OCI-LY1 (cell line): ENCODE data around the gene PDF.
"Not testable (repeated sequence)": the region's sequence is repeated elsewhere in the genome, so short reads cannot be mapped to it uniquely, and the experiment has no call there.

Source experiments
- H2AFZ ChIP-seq: fragments of 200-600 bp; sonication (generic), shearing (Covaris generic); 2 replicates; pipeline ENCODE4 v1.6.0; 2014; ENCODE audit warnings: antibody characterized with exemption, mild to moderate bottlenecking, low read length
- H3F3A ChIP-seq: fragments of 200-600 bp; sonication (generic), shearing (Covaris generic); 2 replicates; pipeline ENCODE4 v1.6.0; 2014; ENCODE audit warnings: mild to moderate bottlenecking, antibody characterized with exemption, low read length, moderate library complexity; ENCODE audit not compliant: insufficient read depth
- H3K27ac ChIP-seq: fragments of 200-600 bp; sonication (generic); 2 replicates; pipeline ENCODE4 v1.5.1; 2014; ENCODE audit warnings: low read length, mixed run types, mild to moderate bottlenecking, low read depth; ENCODE audit not compliant: poor library complexity, severe bottlenecking
- H3K27me3 ChIP-seq: fragments of 200-600 bp; sonication (generic); 2 replicates; pipeline ENCODE4 v1.6.0; 2014; ENCODE audit warnings: antibody characterized with exemption, mild to moderate bottlenecking, low read length, moderate library complexity; ENCODE audit not compliant: insufficient read depth
- H3K36me3 ChIP-seq: fragments of 200-600 bp; sonication (generic); 2 replicates; pipeline ENCODE4 v1.6.1; 2014; ENCODE audit warnings: mild to moderate bottlenecking, antibody characterized with exemption, low read length, moderate library complexity, mixed read lengths; ENCODE audit not compliant: insufficient read depth
- H3K4me1 ChIP-seq: fragments of 200-600 bp; sonication (generic); 2 replicates; pipeline ENCODE4 v1.5.1; 2014; ENCODE audit warnings: mild to moderate bottlenecking, low read length, moderate library complexity; ENCODE audit not compliant: insufficient read depth, severe bottlenecking
- H3K4me2 ChIP-seq: fragments of 200-600 bp; sonication (generic), shearing (Covaris generic); 2 replicates; pipeline ENCODE4 v1.6.1; 2014; ENCODE audit warnings: low read length
- H3K4me3 ChIP-seq: fragments of 200-600 bp; sonication (generic); 2 replicates; pipeline ENCODE4 v1.5.1; 2014; ENCODE audit warnings: low read length, low read depth, mild to moderate bottlenecking, mixed read lengths; ENCODE audit not compliant: poor library complexity, severe bottlenecking
- H3K79me2 ChIP-seq: fragments of 200-600 bp; shearing (Covaris generic); 2 replicates; pipeline ENCODE4 v1.6.1; 2016; ENCODE audit warnings: mixed run types, low read length, mixed read lengths; ENCODE audit not compliant: insufficient read depth
- H3K9ac ChIP-seq: fragments of 200-600 bp; sonication (generic), shearing (Covaris generic); 2 replicates; pipeline ENCODE4 v1.6.1; 2014; ENCODE audit warnings: mild to moderate bottlenecking, low read length, mixed read lengths
- H3K9me2 ChIP-seq: fragments of 200-600 bp; sonication (generic), shearing (Covaris generic); 2 replicates; pipeline ENCODE4 v1.6.1; 2014; ENCODE audit warnings: low read depth, mild to moderate bottlenecking, low read length, mixed read lengths
- H3K9me3 ChIP-seq: fragments of 200-600 bp; shearing (Covaris generic); 2 replicates; pipeline ENCODE4 v1.6.1; 2014; ENCODE audit warnings: low read length, mixed read lengths
- H4K20me1 ChIP-seq: fragments of 200-600 bp; sonication (generic), shearing (Covaris generic); 2 replicates; pipeline ENCODE4 v1.6.0; 2016; ENCODE audit warnings: mild to moderate bottlenecking, low read length; ENCODE audit not compliant: insufficient read depth
- EZH2 ChIP-seq: fragments of 200-600 bp; sonication (generic), shearing (Covaris generic); IDR thresholded peaks from 2 replicates; pipeline ENCODE4 v1.8.0; 2017; ENCODE audit warnings: borderline replicate concordance, mixed run types, mild to moderate bottlenecking, antibody characterized with exemption, low read length, moderate library complexity, mixed read lengths
- TF ChIP-seq, protein P1 (sequence below): fragments of 200-600 bp; sonication (generic), shearing (Covaris generic); IDR thresholded peaks from 2 replicates; pipeline ENCODE4 v1.5.1; 2017; ENCODE audit warnings: mild to moderate bottlenecking, antibody characterized with exemption, low read length, moderate library complexity, mixed read lengths

PDF gene

DNA sequence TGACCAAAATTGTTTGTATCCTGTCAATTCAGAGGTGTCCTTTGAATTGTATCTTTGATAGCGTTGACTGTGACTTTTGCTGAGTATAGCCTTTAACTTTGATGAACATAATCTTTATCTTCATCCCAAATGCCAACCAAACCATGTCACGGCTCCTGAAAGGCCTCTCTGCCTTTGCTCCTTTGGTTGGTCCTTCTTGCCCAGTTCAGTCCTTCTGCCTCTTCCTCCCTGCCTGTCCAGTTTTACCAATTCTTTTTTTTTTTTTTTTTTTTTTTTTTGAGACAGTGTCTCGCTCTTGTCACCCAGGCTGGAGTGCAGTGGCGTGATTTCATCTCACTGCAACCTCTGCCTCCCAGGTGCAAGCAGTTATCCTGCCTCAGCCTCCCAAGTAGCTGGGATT, 32.1 kb downstream of the PDF start:
- Histone ChIP-seq H2AFZ (no peak overlapping the region), H4K20me1 (no peaks in the 10 kb centered on the region), H3K9me3 (no peaks in the 10 kb centered on the region), H3K4me2 (no peak overlapping the region), H3F3A (no peaks in the 10 kb centered on the region), H3K9ac (no peak overlapping the region), H3K79me2 (no peaks in the 10 kb centered on the region), H3K36me3 (peaks cover 35% of the 10 kb centered on the region), H3K27ac (no peak overlapping the region), H3K4me1 (peaks cover 8% of the 10 kb centered on the region), H3K9me2 (no peaks in the 10 kb centered on the region), H3K4me3 (no peak overlapping the region), H3K27me3 (no peaks in the 10 kb centered on the region)
- TF ChIP-seq, protein P1, sequence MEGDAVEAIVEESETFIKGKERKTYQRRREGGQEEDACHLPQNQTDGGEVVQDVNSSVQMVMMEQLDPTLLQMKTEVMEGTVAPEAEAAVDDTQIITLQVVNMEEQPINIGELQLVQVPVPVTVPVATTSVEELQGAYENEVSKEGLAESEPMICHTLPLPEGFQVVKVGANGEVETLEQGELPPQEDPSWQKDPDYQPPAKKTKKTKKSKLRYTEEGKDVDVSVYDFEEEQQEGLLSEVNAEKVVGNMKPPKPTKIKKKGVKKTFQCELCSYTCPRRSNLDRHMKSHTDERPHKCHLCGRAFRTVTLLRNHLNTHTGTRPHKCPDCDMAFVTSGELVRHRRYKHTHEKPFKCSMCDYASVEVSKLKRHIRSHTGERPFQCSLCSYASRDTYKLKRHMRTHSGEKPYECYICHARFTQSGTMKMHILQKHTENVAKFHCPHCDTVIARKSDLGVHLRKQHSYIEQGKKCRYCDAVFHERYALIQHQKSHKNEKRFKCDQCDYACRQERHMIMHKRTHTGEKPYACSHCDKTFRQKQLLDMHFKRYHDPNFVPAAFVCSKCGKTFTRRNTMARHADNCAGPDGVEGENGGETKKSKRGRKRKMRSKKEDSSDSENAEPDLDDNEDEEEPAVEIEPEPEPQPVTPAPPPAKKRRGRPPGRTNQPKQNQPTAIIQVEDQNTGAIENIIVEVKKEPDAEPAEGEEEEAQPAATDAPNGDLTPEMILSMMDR, result no peak
- TF ChIP-seq EZH2, result no peak

DNA sequence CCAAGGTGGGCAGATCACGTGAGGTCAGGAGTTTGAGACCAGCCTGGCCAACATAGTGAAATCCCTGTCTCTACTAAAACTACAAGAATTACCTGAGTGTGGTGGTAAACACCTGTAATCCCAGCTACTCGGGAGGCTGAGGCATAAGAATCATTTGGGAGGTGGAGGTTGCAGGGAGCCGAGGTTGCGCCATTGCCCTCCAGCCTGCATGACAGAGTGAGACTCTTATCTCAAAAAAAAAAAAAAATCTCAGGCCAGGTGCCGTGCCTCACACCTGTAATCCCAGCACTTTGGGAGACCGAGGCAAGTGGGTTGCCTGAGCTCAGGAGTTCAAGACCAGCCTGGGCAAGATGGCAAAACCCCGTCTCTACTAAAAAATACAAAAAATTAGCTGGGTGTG, 33.6 kb downstream of the PDF start:
- not testable (repeated sequence) for H3K9ac ChIP-seq, H3K27me3 ChIP-seq, H4K20me1 ChIP-seq, H3K27ac ChIP-seq, H3K79me2 ChIP-seq, H3F3A ChIP-seq, H3K9me2 ChIP-seq, H3K9me3 ChIP-seq, H2AFZ ChIP-seq, H3K4me3 ChIP-seq, H3K4me2 ChIP-seq, H3K4me1 ChIP-seq
- peaks cover 32% of the 10 kb centered on the region for H3K36me3 ChIP-seq

DNA sequence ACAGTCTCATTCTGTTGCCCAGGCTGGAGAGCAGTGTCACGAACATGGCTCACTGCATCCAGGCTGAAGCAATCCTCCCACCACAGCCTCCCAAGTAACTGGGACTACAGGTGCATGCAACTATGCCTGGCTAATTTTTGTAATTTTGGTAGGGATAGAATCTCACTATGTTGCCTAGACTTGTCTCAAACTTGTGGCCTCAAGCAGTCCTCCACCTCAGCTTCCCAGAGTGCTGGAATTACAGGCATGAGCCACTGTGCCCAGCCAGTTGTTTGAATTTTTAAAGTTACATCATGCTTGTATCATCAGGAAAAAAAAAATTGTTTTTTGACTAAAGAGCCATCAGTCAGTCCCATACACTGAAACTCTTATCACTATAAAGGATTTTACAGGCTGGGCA, 36.3 kb downstream of the PDF start:
- Histone ChIP-seq H3K9me3 (no peaks in the 10 kb centered on the region), H3K79me2 (no peaks in the 10 kb centered on the region), H3K4me2 (no peak overlapping the region), H2AFZ (no peak overlapping the region), H3K4me3 (no peak overlapping the region), H3K9me2 (no peaks in the 10 kb centered on the region), H3K36me3 (peaks cover 22% of the 10 kb centered on the region; the same call in 1 of the 2 replicates), H4K20me1 (no peaks in the 10 kb centered on the region), H3K4me1 (no peaks in the 10 kb centered on the region), H3F3A (no peaks in the 10 kb centered on the region), H3K27ac (no peak overlapping the region), H3K9ac (no peak overlapping the region), H3K27me3 (no peaks in the 10 kb centered on the region)
- TF ChIP-seq, protein P1, result no peak
- no peak for TF ChIP-seq EZH2

DNA sequence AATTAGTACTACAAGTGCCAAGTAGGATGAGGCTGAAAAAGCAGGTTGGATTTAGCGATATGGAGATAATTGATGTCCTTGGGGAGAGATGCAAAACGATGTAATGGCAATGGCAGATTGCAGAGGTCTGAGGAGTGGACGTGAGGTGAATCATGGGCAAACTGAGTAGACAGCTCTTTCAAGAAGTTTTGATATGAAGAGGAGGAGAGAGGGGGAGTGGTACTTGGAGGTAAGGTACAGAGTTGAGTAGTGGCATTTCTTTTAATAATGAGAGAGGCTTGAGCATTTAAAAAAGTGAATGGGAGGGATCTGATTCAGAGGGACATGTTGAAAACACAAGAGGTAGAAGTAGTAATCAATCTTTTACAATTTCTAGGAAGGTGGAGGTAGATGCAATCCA, 37.0 kb downstream of the PDF start:
- Histone ChIP-seq H3K27ac (no peak overlapping the region), H2AFZ (no peak overlapping the region), H3K9ac (no peak overlapping the region), H3K9me2 (no peaks in the 10 kb centered on the region), H3K79me2 (no peaks in the 10 kb centered on the region), H3K4me1 (no peaks in the 10 kb centered on the region), H3F3A (no peaks in the 10 kb centered on the region), H3K4me3 (no peak overlapping the region), H3K9me3 (no peaks in the 10 kb centered on the region), H3K27me3 (no peaks in the 10 kb centered on the region), H3K4me2 (no peak overlapping the region), H3K36me3 (peaks cover 26% of the 10 kb centered on the region; the same call in 1 of the 2 replicates), H4K20me1 (no peaks in the 10 kb centered on the region)
- TF ChIP-seq, protein P1, result no peak
- no peak for TF ChIP-seq EZH2

DNA sequence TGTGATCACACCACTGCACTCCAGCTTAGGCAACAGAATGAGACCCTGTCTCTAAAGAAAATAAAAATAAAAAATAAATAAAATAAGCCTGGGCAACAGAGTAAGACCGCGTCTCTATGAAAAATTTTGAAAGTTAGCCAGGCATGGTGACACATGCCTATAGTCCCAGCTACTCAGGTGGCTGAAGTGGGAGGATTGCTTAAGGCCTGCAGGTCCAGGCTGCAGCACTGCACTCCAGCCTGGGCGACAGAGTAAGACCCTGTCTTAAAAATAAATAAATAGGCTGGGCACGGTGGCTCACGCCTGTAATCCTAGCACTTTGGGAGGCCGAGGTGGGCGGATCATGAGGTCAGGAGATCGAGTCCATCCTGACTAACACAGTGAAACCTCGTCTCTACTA, 38.7 kb downstream of the PDF start:
- H3K4me2 ChIP-seq, H3K9ac ChIP-seq, H3K79me2 ChIP-seq, H3K27me3 ChIP-seq, H3K9me3 ChIP-seq, H3K27ac ChIP-seq, H4K20me1 ChIP-seq, H3F3A ChIP-seq, H2AFZ ChIP-seq, H3K4me1 ChIP-seq, H3K4me3 ChIP-seq, H3K9me2 ChIP-seq: not testable (repeated sequence)
- H3K36me3 ChIP-seq, result peaks cover 32% of the 10 kb centered on the region; the same call in 1 of the 2 replicates
